ENCODE results near the gene HOXB5.

The HOXB5 gene

DNA sequence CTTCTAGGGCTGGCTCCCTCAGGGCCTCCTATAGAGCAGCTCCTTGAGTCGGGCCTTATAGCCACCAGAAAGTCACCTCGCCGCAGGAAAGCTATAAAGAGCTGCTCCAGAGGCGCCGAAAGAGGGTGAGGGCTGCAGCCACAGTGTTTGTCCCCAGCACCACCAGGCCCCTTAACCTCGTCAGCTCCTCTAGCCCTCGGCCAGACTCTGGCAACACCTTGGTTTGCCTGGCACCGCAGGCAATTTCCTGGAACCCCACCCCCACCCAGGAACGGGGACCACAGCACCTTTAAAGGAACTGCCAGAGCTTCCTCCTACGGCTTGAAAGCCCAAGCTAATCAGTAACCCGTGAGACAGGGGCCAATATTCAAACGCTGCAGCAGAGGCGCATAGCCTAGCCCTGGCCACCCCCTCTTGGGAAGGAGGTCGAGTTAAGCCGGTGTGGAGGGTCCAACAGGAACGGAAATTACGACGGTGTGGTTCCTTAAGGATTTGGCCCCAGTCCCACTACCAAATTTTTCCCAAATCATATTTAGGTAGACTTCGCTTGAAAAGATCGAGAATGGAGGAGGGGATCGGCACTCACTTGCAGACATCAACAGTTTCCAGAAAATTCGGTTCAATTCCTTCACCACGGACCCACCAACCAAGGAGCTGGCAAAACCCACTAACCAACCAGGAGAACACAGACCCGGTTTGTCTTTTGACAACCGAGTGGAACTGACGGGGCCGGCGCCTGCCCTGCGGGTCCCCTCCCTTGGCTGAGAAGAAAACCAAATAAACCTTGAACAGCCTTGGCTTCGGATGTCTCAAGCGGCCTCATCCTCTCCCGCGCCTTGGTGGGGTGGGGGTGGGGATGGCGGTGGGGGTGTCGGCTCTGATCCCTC, 8.2 kb upstream of the HOXB5 start:
- no peak for DNase-seq

DNA sequence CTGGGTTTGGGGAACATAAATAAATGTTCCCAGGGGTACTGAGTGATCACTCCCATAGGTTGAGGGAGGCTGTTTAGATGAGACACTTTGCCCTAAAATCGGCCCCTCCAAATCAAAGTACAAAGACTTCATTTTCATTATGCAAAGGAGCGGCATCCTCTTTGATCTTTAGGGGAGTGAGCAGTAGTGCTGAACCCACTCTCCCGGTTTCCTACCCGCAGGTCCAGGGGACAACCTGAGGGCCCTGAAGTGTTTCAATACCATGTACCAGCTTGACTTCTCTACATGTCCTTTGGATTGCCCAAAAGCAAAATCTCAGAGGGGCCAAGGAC, 7.6 kb upstream of the HOXB5 start:
- no peak for DNase-seq

DNA sequence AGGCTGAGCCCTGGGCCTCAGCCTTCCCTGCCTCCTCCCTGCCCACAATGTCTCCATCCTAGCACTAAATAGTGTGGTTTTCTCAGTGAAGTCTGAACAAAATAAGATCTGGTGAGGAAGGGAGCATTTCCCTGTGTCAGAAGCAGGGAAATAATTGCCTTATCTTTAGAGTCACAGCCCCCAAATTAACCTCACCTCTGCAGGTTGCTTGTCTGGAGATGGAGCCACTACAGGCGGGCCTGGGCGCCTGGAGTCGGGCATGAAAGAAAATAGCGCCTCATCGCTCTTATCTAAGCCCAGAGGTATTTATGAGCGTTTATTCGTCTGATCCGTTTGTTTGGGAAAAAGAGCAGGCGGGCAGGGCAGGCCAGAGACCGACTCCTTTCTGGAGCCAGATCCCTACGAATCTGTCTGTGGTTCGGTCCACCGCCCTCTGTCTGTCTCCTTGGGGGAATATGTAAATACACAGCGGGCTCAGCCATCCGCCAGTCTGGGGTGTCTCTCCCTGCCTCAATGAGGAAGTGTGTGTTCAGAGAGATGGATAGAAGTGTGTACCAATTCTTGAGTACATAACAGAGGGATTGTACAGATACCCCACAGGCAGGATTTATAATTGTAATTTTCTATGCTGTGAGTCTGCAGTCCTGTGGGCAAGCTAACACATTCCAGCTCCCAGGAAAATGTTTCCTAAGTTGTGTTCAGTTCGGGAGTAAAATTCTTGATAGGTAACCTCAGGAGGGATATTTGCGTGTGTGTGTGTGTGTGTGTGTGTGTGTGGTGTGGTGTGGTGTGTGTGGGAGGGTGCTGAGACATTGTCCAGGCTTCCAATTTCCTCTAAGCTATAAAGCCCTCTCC, 6.9 kb upstream of the HOXB5 start:
- no peak for DNase-seq

DNA sequence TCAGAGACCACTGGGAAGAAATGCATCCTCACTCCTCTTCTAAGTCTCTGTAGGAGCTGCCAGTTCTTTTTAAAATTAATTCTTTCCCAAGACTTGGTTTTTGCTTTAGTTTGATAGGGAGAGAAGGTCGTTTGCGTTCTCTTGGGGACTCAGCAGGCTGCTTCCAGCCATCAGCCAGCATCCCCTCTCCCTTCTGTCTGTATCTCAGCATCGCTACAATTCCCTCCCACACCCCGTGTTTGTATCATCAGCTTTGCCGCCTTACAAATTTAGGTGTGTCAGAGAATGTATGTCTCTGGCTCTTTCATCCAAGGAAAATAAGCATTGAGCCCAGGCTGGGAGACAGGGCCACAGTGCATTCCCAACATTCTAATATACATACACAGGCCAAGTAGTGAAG, 5.8 kb upstream of the HOXB5 start:
- DNase-seq: no peak

DNA sequence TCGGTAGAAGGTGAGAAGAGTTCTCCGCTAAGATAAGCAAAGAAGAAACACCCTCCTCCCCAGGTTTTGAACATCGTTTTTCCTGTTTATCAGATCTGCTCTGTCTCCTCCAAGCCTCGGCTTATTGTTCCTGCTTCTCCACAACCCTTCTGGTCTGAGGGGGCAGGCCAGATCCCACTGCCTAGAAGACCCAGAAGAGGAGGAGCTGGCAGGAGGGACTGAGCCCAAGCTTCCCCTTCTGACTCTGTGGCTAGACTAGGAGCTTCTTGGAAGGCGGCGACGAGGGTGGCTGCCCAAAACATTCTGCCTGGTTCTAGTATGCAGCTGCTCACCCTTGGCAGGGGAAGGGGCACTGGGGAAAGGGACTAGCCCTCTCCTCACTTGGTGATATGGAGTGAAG, 5.2 kb upstream of the HOXB5 start:
- no peak for DNase-seq

DNA sequence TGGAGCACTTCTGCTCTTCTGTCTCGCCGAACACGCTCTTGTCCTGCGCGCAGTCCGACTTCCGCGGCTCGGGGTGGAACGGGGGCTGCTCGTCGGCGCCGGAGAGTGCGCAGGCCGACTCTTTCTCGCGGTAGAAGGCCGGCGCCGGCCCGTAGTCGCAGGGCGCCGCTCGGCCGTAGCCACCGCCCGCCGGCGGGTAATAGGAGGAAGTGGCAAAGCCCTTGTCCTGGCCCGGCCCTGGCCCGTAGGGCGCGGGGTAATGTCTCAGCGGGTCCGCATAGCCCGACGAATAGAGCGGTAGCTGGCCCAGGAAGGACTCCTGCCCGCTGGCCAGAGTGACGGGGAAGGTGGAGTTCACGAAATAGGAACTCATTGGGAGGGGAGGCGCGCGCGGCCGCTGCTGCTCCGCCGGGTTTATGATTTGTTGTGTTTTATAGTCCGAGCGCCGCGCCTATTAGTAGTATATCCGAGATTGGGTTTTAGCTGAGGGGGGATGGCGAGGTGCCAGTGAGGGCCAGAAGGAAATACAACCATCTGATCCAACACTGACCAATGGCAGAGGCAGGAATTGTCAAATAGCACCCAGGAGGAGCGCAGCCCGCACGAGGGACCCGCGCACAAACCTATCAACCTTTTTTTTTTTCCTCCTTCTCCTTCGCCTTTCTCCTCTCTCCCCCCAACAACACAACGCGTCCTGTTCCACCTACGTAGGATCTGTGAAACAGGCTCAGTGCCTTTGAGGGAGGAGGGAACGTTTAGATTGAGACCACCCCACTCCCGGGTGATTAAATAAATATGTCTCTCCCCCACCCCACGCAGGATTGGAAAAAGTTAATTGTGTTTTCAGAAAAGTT, 4.4 kb upstream of the HOXB5 start:
- DNase-seq: no peak

DNA sequence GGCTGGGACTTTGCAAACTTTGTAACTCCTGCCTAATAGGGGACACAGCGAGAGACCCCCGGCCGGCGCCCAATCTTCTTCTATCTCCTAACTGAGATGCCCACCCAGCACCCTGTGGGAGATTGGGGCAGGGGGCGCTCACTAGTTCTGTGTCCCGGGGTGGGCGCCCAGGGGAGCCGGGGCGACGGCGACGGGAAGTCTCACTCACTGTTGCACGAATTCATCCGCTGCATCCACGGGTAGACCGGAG, 3.9 kb upstream of the HOXB5 start:
- DNase-seq: peak; percentile 75

DNA sequence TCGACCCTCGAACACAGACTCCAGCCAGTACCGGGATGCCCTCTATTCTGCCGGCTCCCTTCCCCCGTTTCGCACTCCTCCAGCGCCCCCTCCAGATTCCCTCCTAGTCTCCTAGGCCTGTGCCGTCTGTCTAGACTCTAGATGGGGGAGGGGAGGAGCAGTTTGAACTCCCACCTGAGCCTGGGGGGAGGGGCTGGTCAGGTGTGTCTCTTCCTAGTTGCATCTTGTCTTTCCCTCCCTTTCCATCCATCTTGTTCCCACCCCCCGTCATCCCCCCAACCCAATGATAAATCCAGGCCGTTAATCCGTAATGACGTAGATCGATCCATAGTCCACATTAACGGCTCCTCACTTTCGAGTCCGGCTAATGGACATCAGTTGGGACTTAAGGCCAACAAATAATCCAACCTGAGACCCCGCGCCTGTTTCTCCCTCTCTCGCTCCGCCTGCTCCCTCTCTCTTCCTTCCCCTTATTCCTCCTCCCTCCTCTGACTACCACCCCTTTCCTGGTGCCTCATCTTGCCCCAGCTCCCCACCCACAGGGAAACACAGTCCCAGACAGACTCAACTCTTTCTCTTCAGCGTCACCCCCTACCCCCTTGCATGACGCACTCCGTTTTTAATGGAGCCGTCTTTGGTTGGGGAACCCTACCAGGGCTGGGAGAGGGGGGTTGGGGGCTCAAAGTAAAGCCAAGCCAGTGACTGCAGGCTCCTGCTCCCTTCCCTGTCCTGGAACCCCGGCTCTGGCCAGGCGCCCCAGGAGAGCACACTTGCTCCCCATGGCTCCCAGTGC, 3.4 kb upstream of the HOXB5 start:
- DNase-seq: no peak

DNA sequence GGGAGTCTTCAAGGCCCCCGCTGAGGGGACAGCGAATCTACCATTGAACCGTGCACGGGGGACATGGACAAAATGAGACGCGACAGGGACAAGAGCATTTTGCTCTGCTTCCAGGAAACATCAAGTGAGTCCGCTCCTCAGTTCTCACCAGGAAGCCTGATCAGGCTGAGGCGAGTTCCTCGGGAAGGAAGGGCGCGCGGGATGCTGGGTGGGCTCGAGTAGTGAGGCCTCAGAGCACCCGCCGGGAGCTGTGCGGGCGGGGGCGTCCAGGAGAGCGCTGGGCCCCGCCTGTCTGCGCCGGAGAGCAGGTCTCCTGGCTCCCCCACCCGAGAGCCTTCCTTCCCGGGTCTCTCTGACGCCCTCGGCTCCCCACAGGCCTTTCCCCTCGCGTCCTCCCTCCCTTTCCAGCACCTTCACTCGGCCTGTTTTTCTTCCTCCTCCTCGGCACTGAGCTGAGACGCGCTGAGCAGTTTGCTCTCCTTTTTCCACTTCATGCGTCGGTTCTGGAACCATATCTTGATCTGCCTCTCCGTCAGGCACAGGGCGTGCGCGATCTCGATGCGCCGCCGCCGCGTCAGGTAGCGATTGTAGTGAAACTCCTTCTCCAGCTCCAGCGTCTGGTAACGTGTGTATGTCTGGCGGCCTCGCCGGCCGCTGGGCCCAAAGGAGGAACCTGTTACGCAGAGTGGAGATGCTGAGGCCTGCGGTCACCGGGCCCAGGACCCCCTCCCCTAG, 2.6 kb upstream of the HOXB5 start:
- peak; percentile 78 for DNase-seq

DNA sequence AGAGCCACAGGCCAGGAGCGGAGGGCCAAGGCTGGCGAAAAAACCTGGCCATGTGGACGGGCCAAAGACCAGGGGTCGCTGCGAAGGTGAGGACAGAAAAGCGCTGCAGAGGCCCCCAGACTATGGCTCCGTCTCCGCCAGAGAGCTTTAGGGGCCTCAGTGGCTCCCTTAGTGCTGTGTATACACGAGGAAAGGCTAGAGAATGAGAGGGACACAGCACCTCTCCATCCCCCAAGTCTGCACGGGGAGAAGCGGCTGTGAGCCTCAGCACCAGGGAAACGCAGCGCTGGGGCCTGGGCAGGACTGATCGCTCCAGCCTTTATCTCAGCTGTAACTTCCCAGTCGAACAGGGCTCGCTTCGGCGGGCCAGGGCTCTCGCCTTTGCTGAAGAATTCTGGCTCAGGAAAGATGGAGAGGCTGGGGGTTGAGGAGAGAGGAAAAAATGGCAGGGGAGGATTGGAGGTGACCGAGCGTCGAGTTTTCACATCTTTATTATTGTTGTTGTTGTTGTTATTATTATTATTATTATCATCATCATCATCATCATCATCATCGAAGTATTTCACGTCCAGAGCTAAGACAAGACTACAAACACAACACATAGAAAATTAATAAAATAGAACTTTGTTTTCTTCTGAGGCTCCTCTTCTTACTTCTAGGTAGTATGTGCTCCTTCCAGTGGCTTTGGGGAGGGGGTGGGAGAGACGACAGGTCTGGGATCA, 1.9 kb upstream of the HOXB5 start:
- no peak for DNase-seq

DNA sequence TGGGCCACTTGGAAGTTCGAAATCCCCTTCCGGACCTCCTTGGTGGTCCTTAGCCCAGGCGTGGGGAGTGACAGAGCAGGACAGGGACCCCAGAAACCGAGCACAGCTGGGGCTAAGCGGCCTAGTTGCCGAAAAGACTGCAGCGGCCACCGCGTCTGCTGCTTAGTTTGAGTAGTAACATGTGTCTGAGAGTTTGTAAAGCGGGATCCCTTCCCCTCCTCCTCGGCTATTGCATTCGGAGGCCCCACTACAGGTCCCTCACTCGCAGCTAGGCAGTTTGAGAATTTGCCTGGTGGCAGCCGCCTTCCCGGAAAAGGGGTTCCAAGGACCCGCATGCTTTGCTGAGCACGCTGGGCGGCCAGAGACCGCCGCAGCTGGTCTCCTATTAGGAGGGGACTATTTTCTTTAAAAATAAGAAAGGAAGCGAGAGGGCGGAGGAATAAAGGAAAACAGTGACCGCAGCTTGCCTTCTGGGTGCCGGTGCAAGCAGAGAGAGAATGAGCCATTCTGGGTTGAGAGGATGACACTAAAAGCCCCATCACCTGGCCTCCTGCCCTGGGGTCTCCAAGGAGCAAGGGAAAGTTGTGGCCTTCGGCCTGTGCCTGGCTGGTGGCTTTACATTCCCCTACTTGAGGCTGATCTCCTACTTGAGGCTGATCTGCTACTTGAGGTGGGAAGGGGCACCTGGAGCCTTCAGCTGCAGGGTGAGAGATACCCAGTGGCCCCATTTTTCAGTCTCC, 1.1 kb upstream of the HOXB5 start:
- no peak for DNase-seq

DNA sequence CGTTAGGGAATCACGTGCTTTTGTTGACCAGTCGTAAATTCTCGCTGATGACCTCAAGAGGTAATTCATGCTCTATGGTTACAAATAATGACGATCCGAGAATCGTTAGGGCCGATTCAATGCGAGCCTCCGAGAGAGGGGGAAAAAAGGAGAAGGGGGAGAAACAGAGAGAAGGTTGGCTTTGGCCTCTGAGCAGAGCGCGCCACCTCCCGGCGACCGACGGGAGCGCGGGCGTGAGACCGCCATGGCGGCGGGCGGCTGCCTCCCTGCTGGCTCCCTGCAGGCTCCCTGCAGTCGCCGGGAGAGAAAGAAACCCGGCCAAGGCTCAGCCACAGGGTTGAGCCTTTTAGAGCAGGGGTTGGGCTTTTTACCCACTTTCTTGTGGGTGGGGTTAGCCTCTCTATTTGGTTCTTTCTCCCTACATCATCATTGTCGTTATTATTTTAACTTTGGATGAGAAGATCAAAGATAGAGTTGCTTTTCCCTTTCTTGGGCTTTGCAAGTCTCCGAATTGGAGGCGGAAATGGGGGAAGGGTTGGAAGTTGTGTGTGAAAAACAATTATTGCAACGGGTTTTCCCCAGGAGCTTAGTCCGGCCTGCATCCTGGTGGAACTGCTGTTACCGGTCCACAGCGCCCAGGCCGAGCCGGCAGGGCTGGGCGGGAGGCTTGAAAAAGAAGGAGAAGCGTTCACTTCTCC, 410 bp upstream of the HOXB5 start:
- peak; percentile 93 for DNase-seq

DNA sequence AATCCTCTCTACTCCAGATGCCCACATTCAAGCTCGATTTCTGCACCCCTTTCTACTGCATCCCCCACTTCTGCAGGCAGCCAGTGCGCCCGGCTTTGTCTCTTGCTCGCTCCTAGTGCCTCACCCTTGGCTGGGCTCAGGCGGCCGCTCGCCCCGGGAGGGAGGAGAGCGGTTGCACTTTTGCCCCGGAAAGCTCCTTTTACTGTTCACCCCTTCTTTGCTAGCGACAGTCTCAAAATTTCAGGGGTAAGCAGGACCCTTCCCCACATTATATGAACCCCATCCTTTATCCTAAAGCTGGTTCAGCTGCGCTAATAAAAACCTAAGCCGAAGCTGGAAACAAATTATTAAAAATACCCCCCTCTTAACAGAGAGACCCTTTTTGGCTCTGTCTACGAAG, 1.0 kb downstream of the HOXB5 start:
- DNase-seq: no peak

DNA sequence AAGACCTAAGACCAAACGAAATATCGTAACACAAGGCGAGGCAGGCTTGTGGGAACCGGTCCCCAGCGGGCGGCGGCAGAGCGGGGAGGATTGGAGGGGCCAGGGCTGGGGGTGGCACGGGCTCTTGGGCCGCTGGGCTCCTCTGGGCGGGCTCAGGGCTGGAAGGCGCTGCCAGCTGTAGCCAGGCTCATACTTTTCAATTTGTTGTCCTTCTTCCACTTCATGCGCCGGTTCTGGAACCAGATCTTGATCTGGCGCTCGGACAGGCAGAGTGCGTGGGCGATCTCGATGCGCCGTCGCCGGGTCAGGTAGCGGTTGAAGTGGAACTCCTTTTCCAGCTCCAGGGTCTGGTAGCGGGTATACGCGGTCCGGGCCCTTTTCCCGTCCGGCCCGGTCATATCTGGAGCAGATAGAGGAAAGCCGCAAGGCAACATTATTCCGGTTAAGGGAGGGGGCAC, 1.5 kb downstream of the HOXB5 start:
- DNase-seq: no peak

DNA sequence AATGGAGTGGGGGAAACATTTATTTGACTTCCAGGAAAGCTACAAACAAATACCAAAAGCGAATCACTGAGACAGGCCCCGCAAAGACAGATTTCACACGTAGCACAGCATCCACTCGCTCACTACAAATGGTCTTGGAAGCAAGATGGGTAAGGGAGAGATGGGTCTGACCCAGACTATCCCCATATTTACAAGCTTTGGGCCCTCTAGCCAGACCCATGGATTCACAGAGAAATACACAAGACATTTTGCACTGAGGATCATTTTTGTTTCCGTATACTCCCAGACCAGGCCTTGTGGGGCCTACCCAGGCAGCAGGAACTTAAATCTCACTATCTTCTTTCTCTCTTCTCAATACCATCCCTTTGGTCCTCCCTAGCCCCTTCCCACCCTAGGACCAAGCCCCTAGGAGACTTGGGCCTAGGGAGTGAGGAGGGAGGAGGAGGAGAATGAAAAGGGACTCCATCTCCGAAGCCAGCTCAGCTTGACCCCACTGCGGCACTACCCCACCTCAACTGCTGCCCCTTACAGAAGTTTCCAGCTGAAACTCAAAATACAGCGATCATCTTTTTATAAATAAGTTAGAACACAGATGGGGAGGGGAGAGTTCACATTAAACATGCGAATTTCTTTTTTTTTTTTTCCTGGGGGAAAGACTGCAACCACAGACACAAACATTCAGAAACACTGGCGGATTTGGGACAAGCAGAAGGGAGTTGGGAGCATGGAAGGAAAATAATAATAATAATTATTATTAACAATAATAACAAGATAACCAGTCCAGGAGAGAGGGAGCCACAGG, 2.1 kb downstream of the HOXB5 start:
- DNase-seq: no peak

DNA sequence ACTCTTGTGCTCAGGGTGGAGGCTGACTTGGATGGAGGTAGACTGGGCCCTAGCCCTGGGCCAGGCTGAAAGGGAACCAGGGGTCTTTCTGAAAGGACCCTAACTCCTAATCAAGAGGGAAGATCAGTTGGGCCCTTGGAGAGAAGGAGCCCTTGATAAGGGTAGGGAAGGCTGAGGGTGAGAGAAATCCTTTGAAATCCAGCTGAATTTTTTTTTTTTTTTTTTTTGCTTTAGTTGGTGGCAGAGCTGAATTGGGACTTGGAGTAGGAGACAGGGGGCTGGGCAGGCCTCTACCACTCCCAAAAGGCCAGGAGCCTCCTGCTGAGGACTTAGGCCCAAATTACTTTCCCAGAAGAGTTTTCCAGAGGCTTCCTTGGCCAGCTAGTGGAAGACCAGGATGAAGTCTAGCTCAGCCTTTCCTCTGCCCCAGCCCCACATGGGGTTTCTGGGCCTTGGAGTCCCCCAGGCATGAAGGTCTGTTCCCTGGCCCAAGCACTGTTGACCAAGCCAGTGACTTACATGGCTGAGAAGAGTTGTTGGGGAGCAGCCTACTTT, 2.9 kb downstream of the HOXB5 start:
- DNase-seq: no peak

DNA sequence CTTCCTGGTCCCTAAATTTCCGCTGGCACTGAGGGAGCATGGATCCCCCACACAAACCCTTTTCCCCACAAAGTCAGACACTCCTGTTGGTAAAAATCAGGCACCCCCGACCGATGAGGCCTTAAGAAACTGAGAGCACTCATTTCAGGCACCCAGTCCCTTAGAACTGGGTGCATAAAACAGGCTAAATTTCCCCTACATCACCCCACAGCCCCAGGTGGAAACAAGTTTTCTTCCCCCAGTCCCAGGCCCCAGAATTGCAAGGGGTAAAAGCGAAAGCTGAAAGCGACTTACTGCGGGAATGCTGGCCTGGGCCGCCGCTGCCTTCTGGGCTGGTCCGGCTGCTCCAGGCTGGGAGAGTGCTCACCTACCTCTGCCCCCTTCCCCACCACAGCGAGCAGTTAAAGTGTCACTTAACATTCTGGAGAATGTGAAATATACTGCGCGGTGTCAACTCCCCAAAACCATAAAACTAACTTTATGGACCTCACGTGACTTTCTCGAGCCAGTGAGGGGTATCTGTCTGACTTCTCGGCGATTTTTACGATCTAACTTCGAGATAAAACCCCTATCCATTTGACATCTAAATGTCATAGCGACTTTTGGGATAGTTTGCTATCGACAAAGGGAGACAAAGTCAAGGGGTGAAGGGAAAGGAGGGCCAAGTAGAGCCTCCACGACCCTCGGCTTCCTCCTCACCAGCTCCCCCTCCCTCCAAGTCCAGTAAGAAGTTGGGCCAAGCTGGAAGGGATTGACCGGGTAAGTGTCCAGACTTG, 3.6 kb downstream of the HOXB5 start, which contains the start of gene HOXB3:
HOXB3 (minus strand) TSS at position 411 of the 776 bp plus-strand sequence. CDS start 37,767 bp downstream, outside the sequence.
- no peak for DNase-seq

Measured in activated effector memory CD4-positive, alpha-beta T cell treated with anti-CD3 and anti-CD28 coated beads, Interleukin-2, amount 50 U/mL, for 16 hours (primary cell).